Fibroblast of skin of scalp (primary cell): Measurements from ENCODE around the gene OR6C65.

ENCODE experiments used
- DNase-seq: peaks from one replicate; pipeline ENCODE4 v3.0.0-alpha.2; 2013

OR6C65 gene

GRCh38 chr12:55446326-55446725, 46.0 kb downstream of the OR6C65 start:
- no peak for DNase-seq

- DNase-seq = no peak
These were observed 48.5 kb downstream of the OR6C65 start for GRCh38 chr12:55448825-55449224.
